SK-N-MC (cell line): ENCODE results near the gene SACS.

Experiments used
- DNase-seq: peaks from one replicate; pipeline ENCODE4 v3.0.0-alpha.2; 2011; ENCODE audit warnings: low read depth, low spot score
- H3K27ac ChIP-seq: fragments of 200-600 bp; sonication (generic); 2 replicates; pipeline ENCODE4 v1.5.1; 2016; ENCODE audit warnings: mixed run types
- H3K36me3 ChIP-seq: fragments of 200-600 bp; sonication (generic); 2 replicates; pipeline ENCODE4 v1.6.1; 2017; ENCODE audit warnings: antibody characterized with exemption, low read length, mixed read lengths; ENCODE audit not compliant: insufficient read depth
- H3K4me3 ChIP-seq: fragments of 200-600 bp; sonication (generic); 2 replicates; pipeline ENCODE4 v1.5.1; 2016
- H3K9ac ChIP-seq: fragments of 200-600 bp; sonication (generic); 2 replicates; pipeline ENCODE4 v1.8.0; 2017; ENCODE audit warnings: mixed run types, mixed read lengths; ENCODE audit not compliant: insufficient read length
- H3K9me3 ChIP-seq: fragments of 200-600 bp; sonication (generic); 2 replicates; pipeline ENCODE4 v1.6.1; 2017; ENCODE audit warnings: low read depth, mild to moderate bottlenecking, antibody characterized with exemption, low read length, moderate library complexity, mixed read lengths
- EZH2 ChIP-seq: fragments of 200-600 bp; sonication (generic); IDR thresholded peaks from one replicate; pipeline ENCODE4 v1.6.1; 2017; ENCODE audit warnings: antibody characterized with exemption
- FOXP2 ChIP-seq: optimal IDR thresholded peaks from 2 replicates; pipeline ENCODE3; 2011; ENCODE audit warnings: mild to moderate bottlenecking, moderate library complexity; ENCODE audit not compliant: insufficient read depth; ENCODE audit errors: extremely low read length, control extremely low read depth
- POLR2AphosphoS5 ChIP-seq: IDR thresholded peaks from 2 replicates; pipeline ENCODE4 v1.6.1; 2012; ENCODE audit warnings: mild to moderate bottlenecking, low read depth, low read length, borderline replicate concordance

SACS gene

GRCh38 chr13:23399347-23399746 is 34.2 kb downstream of the SACS start:
- H3K36me3 ChIP-seq, result no peaks in the 10 kb centered on the region
- no peak for DNase-seq
- H3K9ac ChIP-seq, result no peak overlapping the region
- H3K27ac ChIP-seq, result no peak overlapping the region
- TF ChIP-seq EZH2, result no peak
- TF ChIP-seq FOXP2, result no peak
- TF ChIP-seq POLR2AphosphoS5, result no peak
- no peak overlapping the region for H3K4me3 ChIP-seq
- no peaks in the 10 kb centered on the region for H3K9me3 ChIP-seq

- TF ChIP-seq POLR2AphosphoS5 (no peak), EZH2 (no peak), FOXP2 (no peak)
- no peak for DNase-seq
- Histone ChIP-seq H3K9me3 (no peaks in the 10 kb centered on the region), H3K9ac (no peak overlapping the region), H3K4me3 (no peak overlapping the region), H3K36me3 (no peaks in the 10 kb centered on the region), H3K27ac (no peak overlapping the region)
Measured at GRCh38 chr13:23394821-23395220, 38.7 kb downstream of the SACS start.

DNA sequence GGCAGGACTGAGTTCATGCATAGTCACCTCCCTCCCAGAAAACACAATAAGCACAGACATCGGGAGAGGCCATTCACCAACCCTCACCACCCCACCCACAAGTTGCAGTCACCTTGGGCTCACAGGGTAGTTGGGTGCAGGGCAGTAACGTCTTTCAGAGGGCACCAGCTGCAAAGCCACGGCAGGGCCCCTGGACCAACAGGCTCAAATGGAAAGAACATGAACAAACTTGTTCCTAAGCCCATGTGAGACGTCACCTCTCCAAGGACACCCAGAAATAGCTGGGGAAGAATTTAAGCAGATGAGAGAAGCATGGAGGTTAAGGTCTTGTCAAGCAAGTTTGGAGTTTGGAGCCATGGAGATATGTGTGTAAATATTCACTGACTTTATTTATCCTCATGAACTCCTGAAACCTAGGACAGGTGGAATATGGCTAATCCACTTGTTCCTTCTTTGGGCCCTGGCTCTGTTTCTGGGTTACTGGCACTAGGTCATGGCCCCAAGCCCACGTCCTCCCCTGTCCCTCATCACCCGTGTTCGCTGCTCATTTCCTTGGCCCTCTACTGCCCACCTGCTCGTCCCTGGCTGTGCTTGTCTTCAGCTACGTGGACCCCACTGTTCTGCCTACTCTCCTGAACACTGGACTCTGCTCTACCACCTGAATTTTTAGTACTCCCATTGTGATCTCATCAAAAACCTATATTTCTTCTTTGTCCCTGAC is 40.4 kb downstream of the SACS start:
- no peak for DNase-seq
- H3K27ac ChIP-seq, result no peak overlapping the region
- H3K4me3 ChIP-seq, result no peak overlapping the region
- H3K9me3 ChIP-seq, result no peaks in the 10 kb centered on the region
- H3K9ac ChIP-seq, result no peak overlapping the region
- TF ChIP-seq EZH2 (no peak), FOXP2 (no peak), POLR2AphosphoS5 (no peak)
- no peaks in the 10 kb centered on the region for H3K36me3 ChIP-seq

- no peaks in the 10 kb centered on the region for H3K9me3 ChIP-seq
- H3K4me3 ChIP-seq, result no peak overlapping the region
- no peak overlapping the region for H3K9ac ChIP-seq
- H3K27ac ChIP-seq, result no peak overlapping the region
- DNase-seq, result no peak
- H3K36me3 ChIP-seq, result no peaks in the 10 kb centered on the region
- TF ChIP-seq POLR2AphosphoS5 (no peak), EZH2 (no peak), FOXP2 (no peak)
Measured at GRCh38 chr13:23392313-23392712, 41.2 kb downstream of the SACS start.

GRCh38 chr13:23391752-23392151 is 41.8 kb downstream of the SACS start:
- DNase-seq, result no peak
- no peak overlapping the region for H3K27ac ChIP-seq
- H3K36me3 ChIP-seq, result no peaks in the 10 kb centered on the region
- H3K9me3 ChIP-seq, result no peaks in the 10 kb centered on the region
- H3K4me3 ChIP-seq, result no peak overlapping the region
- H3K9ac ChIP-seq, result no peak overlapping the region
- TF ChIP-seq FOXP2, result no peak
- TF ChIP-seq POLR2AphosphoS5, result no peak
- TF ChIP-seq EZH2, result no peak

- no peak for TF ChIP-seq EZH2
- no peak for TF ChIP-seq POLR2AphosphoS5
- no peak for TF ChIP-seq FOXP2
- Histone ChIP-seq H3K27ac (no peak overlapping the region), H3K9me3 (no peaks in the 10 kb centered on the region), H3K4me3 (no peak overlapping the region), H3K9ac (no peak overlapping the region), H3K36me3 (no peaks in the 10 kb centered on the region)
- no peak for DNase-seq
Measured at GRCh38 chr13:23386533-23386932, 47.0 kb downstream of the SACS start.

- Histone ChIP-seq H3K27ac (no peak overlapping the region), H3K36me3 (no peaks in the 10 kb centered on the region), H3K9me3 (no peaks in the 10 kb centered on the region), H3K9ac (no peak overlapping the region), H3K4me3 (no peak overlapping the region)
- TF ChIP-seq POLR2AphosphoS5, result no peak
- no peak for TF ChIP-seq FOXP2
- TF ChIP-seq EZH2, result no peak
- DNase-seq, result no peak
Measured at GRCh38 chr13:23385931-23386330, 47.6 kb downstream of the SACS start.

- H3K36me3 ChIP-seq, result no peaks in the 10 kb centered on the region
- H3K9me3 ChIP-seq, result no peaks in the 10 kb centered on the region
- H3K4me3 ChIP-seq, result no peak overlapping the region
- TF ChIP-seq EZH2 (no peak), POLR2AphosphoS5 (no peak), FOXP2 (no peak)
- H3K9ac ChIP-seq, result no peak overlapping the region
- no peak for DNase-seq
- no peak overlapping the region for H3K27ac ChIP-seq
Measured at GRCh38 chr13:23384111-23384510, 49.4 kb downstream of the SACS start.

- Histone ChIP-seq H3K9ac (no peak overlapping the region), H3K36me3 (no peaks in the 10 kb centered on the region), H3K27ac (no peak overlapping the region), H3K4me3 (no peak overlapping the region), H3K9me3 (no peaks in the 10 kb centered on the region)
- TF ChIP-seq FOXP2 (no peak), POLR2AphosphoS5 (no peak), EZH2 (no peak)
- DNase-seq, result no peak
Measured at GRCh38 chr13:23383151-23383550, 50.4 kb downstream of the SACS start.
